A673 (cell line): ENCODE data around the gene POMT2. TPM values are rescaled to one million over a fixed set of nuclear protein-coding genes. Genes with fewer than 3 reads are reported as not detected.

Source experiments
- BruUV-seq: library from RNA; stranded (reverse); fragments of 400-500 nt; replicated peaks from 2 replicates; lab custom pipeline; 2021; lab: Mats Ljungman, UMichigan
- CTCF ChIA-PET: fragments of 300-600 bp; sonication (Branson Sonifier 250); formaldehyde crosslinking; loops from one replicate; lab custom pipeline; 2022; ENCODE audit warnings: antibody characterized with exemption; lab: Charles Lee
- POLR2A ChIA-PET: fragments of 300-600 bp; sonication (Branson Sonifier 250); formaldehyde crosslinking; loops from one replicate; lab custom pipeline; 2022; ENCODE audit warnings: antibody characterized with exemption; ENCODE audit not compliant: low non-redundant PET; lab: Charles Lee
- DNase-seq: peaks from one replicate; pipeline ENCODE4 v3.0.0-alpha.2; 2015; ENCODE audit warnings: low spot score
- H3K27ac ChIP-seq: fragments of 200-600 bp; sonication (generic); 2 replicates; pipeline ENCODE4 v1.5.1; 2016; ENCODE audit warnings: mixed run types, low read depth, mild to moderate bottlenecking, mixed read lengths, antibody characterized with exemption, low read length; ENCODE audit not compliant: poor library complexity, severe bottlenecking
- H3K27me3 ChIP-seq: fragments of 200-600 bp; sonication (generic); replicated peaks from 2 replicates; pipeline ENCODE4 v1.6.1; 2017; ENCODE audit warnings: mixed run types, low read depth, mild to moderate bottlenecking, mixed read lengths, antibody characterized with exemption, low read length; ENCODE audit not compliant: insufficient read depth, poor library complexity
- H3K36me3 ChIP-seq: fragments of 200-600 bp; sonication (generic); 2 replicates; pipeline ENCODE4 v1.6.1; 2016; ENCODE audit warnings: mixed run types, mild to moderate bottlenecking, mixed read lengths, antibody characterized with exemption, low read length; ENCODE audit not compliant: insufficient read depth, poor library complexity, severe bottlenecking
- H3K4me1 ChIP-seq: fragments of 200-600 bp; sonication (generic); 2 replicates; pipeline ENCODE4 v1.6.1; 2017; ENCODE audit warnings: mixed run types, mild to moderate bottlenecking, mixed read lengths, antibody characterized with exemption, low read length; ENCODE audit not compliant: insufficient read depth, poor library complexity, severe bottlenecking
- H3K4me3 ChIP-seq: fragments of 200-600 bp; sonication (generic); 2 replicates; pipeline ENCODE4 v1.5.1; 2016; ENCODE audit warnings: low read depth, mixed run types, mild to moderate bottlenecking, mixed read lengths, low read length; ENCODE audit not compliant: poor library complexity, severe bottlenecking
- H3K9me3 ChIP-seq: fragments of 200-600 bp; sonication (generic); 2 replicates; pipeline ENCODE4 v1.6.1; 2016; ENCODE audit warnings: mixed run types, low read depth, mild to moderate bottlenecking, mixed read lengths, antibody characterized with exemption, low read length; ENCODE audit not compliant: poor library complexity, severe bottlenecking
- CTCF ChIP-seq: fragments of 300-800, 200-600 bp; sonication (generic); conservative IDR thresholded peaks from 2 replicates; pipeline ENCODE4 v1.5.1; 2017; ENCODE audit warnings: low read depth, mild to moderate bottlenecking, antibody characterized with exemption, low read length, moderate library complexity, mixed read lengths
- EZH2 ChIP-seq: fragments of 200-600 bp; sonication (generic); IDR thresholded peaks from 2 replicates; pipeline ENCODE4 v1.6.1; 2017; ENCODE audit warnings: borderline replicate concordance, low read depth, mild to moderate bottlenecking, mixed read lengths, antibody characterized with exemption, low read length; ENCODE audit not compliant: poor library complexity, severe bottlenecking
- intact Hi-C: fragments of 100-400 bp; cut with micrococcal nuclease; formaldehyde crosslinking; loops from one replicate; pipeline ENCODE4 v1.10.0; 2022; ENCODE audit not compliant: unreplicated experiment
- total RNA-seq: library from RNA; stranded (reverse); gene quantifications from 2 replicates; pipeline ENCODE4 v1.2.3, GENCODE V29; 2021

Gene POMT2
- total RNA-seq, 1 experiment from 2014 or later = 55.6 TPM

- Histone ChIP-seq H3K4me3 (no peak overlapping the region), H3K36me3 (no peaks in the 10 kb centered on the region), H3K27ac (no peak overlapping the region), H3K27me3 (peaks cover 42% of the 10 kb centered on the region), H3K9me3 (no peaks in the 10 kb centered on the region), H3K4me1 (no peaks in the 10 kb centered on the region)
- BruUV-seq = no TSS peak
- ChIA-PET CTCF (no interaction called here), POLR2A (no interaction called here)
- intact Hi-C loops = no loop called here
- TF ChIP-seq CTCF (no peak), EZH2 (no peak)
- no peak for DNase-seq
Measured at GRCh38 chr14:77268989-77269600, 51.6 kb downstream of the POMT2 start.

GRCh38 chr14:77267937-77268699, 52.6 kb downstream of the POMT2 start:
- Histone ChIP-seq H3K36me3 (no peaks in the 10 kb centered on the region), H3K9me3 (no peaks in the 10 kb centered on the region), H3K27me3 (peaks cover 42% of the 10 kb centered on the region), H3K4me1 (no peaks in the 10 kb centered on the region), H3K27ac (no peak overlapping the region), H3K4me3 (no peak overlapping the region)
- CTCF ChIA-PET = no interaction called here
- no peak for DNase-seq
- TF ChIP-seq CTCF (no peak), EZH2 (no peak)
- intact Hi-C loops = no loop called here
- POLR2A ChIA-PET = interaction anchor here (0.5 kb wide), 1 partner anchor 487 kb away, joined by 5 read pairs; no protein-coding TSS in a partner anchor
- no TSS peak for BruUV-seq

- POLR2A ChIA-PET = no interaction called here
- BruUV-seq = no TSS peak
- CTCF ChIA-PET = interaction anchor here (0.9 kb wide), 1 partner anchor 115 kb away, joined by 3 read pairs; no protein-coding TSS in a partner anchor
Measured at GRCh38 chr14:77266336-77266735, 54.3 kb downstream of the POMT2 start.

More at GRCh38 chr14:77266336-77266735, 54.3 kb downstream of the POMT2 start:
- TF ChIP-seq CTCF (no peak), EZH2 (no peak)
- no peak overlapping the region for H3K27ac ChIP-seq
- H3K27me3 ChIP-seq = peaks cover 38% of the 10 kb centered on the region
- intact Hi-C loops = no loop called here
- no peaks in the 10 kb centered on the region for H3K9me3 ChIP-seq
- H3K36me3 ChIP-seq = no peaks in the 10 kb centered on the region
- H3K4me1 ChIP-seq = no peaks in the 10 kb centered on the region
- no peak overlapping the region for H3K4me3 ChIP-seq
- no peak for DNase-seq
